ENCODE measurements around the gene AIFM1. TPM values are rescaled to one million over a fixed set of nuclear protein-coding genes. Genes with fewer than 3 reads are reported as not detected.
"Not testable (repeated sequence)": the region's sequence is repeated elsewhere in the genome, so short reads cannot be mapped to it uniquely, and the experiment has no call there.

AIFM1 gene
- total RNA-seq, 1 donor from 2014 or later, result 31.3 TPM

DNA sequence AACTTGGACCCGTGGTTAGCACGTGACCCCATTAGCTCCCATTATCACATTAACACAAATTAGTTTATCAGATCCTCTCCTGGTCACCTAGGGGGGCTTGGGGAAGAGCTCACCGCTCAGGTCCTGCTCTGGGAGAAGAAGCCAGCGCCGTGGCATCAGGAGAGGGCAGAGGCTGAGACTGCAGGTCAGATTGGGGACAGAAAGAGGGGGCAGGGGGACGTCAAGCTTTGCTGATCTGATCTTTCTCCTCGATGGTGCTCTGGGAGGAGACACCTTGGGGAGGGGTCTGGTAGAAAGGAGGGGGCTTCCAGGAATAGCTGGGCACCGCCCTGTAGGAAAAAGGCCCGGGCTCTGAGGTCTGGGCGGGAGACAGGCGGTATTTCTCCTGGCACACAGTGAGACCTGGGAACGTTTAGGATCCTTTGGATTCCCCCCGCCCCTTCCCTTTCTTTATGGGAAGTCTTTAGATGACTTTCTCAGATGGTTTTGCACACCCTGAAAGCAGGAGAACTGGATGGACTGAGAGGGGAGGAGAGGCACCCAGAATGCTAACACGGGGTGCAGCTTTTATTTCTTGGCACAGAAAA, 46.2 kb downstream of the AIFM1 start:
- peak overlapping the region; percentile 44 for H3K4me3 Mint-ChIP-seq
- no peak for DNase-seq (ENCODE audit: low spot score in 2 of 2, unreplicated experiment in 2 of 2)
- peaks cover 6% of the 10 kb centered on the region for H3K9me3 Mint-ChIP-seq

DNA sequence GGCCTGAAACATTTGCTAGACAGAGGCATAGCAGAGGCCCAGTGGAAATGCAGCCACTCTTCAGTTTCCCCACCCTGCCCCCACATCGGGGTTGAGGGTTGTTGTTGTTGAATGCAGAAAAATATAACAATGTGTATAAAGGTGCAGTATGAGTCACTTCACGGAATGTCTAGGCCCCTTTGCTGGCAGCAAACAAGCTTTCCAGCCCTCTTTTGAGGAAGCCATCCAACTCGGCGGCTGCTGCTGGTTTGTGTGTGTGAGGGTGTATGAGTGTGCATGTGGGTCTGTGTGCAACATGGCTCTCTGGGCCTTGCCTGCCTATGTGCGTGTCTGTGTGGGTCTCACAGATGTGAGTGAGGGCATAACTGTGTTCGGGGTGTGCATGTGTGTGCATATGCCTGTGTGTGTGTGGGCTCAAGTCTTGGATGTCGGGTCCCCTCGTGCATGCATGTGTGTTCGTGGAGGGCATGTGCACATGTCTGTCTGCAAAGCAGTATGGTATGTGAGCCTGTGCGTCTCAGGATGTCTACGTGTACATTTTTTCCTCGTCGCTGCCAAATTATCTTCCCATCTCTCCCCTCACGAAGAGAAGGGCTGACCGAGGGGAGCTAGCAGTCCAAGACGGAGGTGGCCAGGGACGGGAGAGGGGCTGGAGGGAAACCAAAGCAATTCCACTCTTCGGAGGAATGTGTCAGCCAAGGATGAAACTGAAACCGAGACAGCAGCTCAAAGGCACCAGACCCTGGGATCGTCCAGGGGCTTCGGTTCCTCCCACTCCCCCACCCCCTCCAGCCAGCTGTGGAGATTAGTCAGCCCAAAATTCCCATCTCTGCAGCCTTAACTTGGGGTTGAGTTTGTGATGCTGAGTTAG, 47.0 kb downstream of the AIFM1 start:
- no peak for DNase-seq (ENCODE audit: low spot score in 2 of 2, unreplicated experiment in 2 of 2)
- TF ChIP-seq, protein P1, sequence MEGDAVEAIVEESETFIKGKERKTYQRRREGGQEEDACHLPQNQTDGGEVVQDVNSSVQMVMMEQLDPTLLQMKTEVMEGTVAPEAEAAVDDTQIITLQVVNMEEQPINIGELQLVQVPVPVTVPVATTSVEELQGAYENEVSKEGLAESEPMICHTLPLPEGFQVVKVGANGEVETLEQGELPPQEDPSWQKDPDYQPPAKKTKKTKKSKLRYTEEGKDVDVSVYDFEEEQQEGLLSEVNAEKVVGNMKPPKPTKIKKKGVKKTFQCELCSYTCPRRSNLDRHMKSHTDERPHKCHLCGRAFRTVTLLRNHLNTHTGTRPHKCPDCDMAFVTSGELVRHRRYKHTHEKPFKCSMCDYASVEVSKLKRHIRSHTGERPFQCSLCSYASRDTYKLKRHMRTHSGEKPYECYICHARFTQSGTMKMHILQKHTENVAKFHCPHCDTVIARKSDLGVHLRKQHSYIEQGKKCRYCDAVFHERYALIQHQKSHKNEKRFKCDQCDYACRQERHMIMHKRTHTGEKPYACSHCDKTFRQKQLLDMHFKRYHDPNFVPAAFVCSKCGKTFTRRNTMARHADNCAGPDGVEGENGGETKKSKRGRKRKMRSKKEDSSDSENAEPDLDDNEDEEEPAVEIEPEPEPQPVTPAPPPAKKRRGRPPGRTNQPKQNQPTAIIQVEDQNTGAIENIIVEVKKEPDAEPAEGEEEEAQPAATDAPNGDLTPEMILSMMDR (IDR thresholded peaks at IDR 0.05; ENCODE audit: unreplicated experiment), result no peak
- H3K9me3 Mint-ChIP-seq, result peaks cover 3% of the 10 kb centered on the region
- H3K4me3 Mint-ChIP-seq, result peak overlapping the region; percentile 44
- H3K27me3 Mint-ChIP-seq (ENCODE audit: low read depth), result no peaks in the 10 kb centered on the region
- H3K36me3 Mint-ChIP-seq, result peaks cover 5% of the 10 kb centered on the region
- H3K4me1 Mint-ChIP-seq, result peaks cover 18% of the 10 kb centered on the region
- peak overlapping the region; percentile 85 for H3K27ac Mint-ChIP-seq

More for the DNA sequence above, 46.2 kb downstream of the AIFM1 start:
- H3K27me3 Mint-ChIP-seq (ENCODE audit: low read depth), result no peaks in the 10 kb centered on the region
- H3K4me1 Mint-ChIP-seq, result peaks cover 18% of the 10 kb centered on the region
- H3K27ac Mint-ChIP-seq, result peak overlapping the region; percentile 85
- TF ChIP-seq, protein P1 (IDR thresholded peaks at IDR 0.05; ENCODE audit: unreplicated experiment), result no peak
- peaks cover 6% of the 10 kb centered on the region for H3K36me3 Mint-ChIP-seq

DNA sequence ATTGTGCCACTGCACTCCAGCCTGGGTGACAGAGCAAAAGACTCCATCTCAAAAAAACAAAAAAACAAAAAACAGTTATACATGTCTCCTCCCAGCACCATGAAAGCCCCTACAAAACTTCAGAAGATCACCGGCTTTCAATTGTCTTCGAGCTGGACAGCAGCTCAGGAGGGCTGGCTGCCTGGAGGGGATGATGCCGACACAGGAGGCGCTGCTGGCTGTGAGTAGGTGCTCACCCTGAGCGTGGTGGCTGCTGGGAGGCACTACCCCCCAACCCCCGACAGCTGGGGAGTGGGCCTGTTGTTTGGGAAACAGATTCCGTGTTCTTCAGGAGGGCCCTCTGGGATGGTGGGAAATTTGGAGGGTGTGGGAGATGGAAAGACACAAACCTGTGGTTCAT, 48.5 kb downstream of the AIFM1 start:
- H3K36me3 Mint-ChIP-seq, result no peaks in the 10 kb centered on the region
- no peaks in the 10 kb centered on the region for H3K27me3 Mint-ChIP-seq (ENCODE audit: low read depth)
- no peaks in the 10 kb centered on the region for H3K9me3 Mint-ChIP-seq

DNA sequence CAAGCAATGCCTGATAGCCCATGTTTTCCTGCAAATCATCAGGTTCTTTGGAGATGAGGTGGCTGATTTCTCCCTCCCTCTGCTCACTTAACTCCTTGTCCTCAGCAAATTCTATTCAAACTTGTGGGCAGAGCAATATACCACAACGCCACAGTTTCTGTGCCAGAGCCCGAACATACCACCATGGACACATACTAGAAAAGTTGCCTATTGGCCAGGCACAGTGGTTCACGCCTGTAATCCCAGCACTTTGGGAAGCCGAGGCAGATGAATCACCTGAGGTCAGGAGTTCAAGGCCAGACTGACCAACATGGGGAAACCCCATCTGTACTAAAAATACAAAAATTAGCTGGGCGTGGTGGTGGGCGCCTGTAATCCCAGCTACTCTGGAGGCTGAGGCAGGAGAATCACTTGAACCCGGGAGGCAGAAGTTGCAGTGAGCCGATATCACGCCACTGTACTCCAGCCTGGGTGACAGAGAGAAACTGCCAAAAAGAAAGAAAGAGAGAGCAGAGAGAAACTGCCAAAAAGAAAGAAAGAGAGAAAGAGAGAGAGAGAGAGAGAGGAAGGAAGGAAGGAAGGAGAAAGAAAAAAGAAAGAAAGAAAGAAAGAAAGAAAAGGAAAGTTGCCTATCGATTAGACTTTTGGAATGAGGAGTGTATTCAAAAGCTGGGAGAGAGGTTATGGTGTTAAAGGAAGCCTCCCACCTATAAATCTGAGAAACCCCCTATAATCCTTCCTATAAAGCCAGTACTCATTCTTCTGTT, 50.3 kb downstream of the AIFM1 start:
- DNase-seq (ENCODE audit: low spot score in 2 of 2, unreplicated experiment in 2 of 2); H3K27me3 Mint-ChIP-seq (ENCODE audit: low read depth); H3K4me3 Mint-ChIP-seq; H3K27ac Mint-ChIP-seq; H3K36me3 Mint-ChIP-seq; H3K9me3 Mint-ChIP-seq: not testable (repeated sequence)
- H3K4me1 Mint-ChIP-seq, result peaks cover 23% of the 10 kb centered on the region

More for the DNA sequence above, 48.5 kb downstream of the AIFM1 start:
- no peak overlapping the region for H3K4me3 Mint-ChIP-seq
- H3K27ac Mint-ChIP-seq, result no peak overlapping the region
- TF ChIP-seq, protein P1 (IDR thresholded peaks at IDR 0.05; ENCODE audit: unreplicated experiment), result no peak
- peaks cover 18% of the 10 kb centered on the region for H3K4me1 Mint-ChIP-seq
- DNase-seq (ENCODE audit: low spot score in 2 of 2, unreplicated experiment in 2 of 2), result no peak

DNA sequence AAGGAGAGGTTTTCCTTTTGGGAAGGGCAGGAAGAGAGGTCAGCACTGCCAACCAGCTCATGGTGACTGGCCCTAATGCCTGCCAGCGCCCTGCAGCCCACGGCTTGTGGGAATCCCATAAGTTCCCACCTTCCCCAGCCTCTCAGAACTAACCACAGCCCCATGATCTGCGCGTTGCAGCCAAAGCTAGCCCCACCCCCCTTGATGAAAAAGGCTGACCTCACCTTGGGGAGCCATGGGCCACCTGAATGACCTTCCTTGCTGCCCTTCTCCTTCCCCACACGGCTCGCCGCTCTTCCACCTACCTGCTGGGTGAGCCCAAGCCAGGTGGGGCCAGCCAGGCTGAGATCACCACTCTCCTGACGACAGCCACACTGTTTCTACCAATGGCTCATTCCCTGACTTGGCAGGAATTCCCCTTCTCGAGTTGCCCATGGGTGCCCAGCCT, 51.5 kb downstream of the AIFM1 start:
- TF ChIP-seq, protein P1 (IDR thresholded peaks at IDR 0.05; ENCODE audit: unreplicated experiment), result no peak
- DNase-seq (ENCODE audit: low spot score in 2 of 2, unreplicated experiment in 2 of 2), result no peak
- H3K4me1 Mint-ChIP-seq, result peaks cover 19% of the 10 kb centered on the region
- H3K9me3 Mint-ChIP-seq, result no peaks in the 10 kb centered on the region
- H3K27ac Mint-ChIP-seq, result no peak overlapping the region
- H3K27me3 Mint-ChIP-seq (ENCODE audit: low read depth), result peaks cover 2% of the 10 kb centered on the region
- H3K36me3 Mint-ChIP-seq, result no peaks in the 10 kb centered on the region
- H3K4me3 Mint-ChIP-seq, result no peak overlapping the region
